Activated CD4-positive, alpha-beta T cell treated with anti-CD3 and anti-CD28 coated beads, Interleukin-2, Interleukin-6, amounts not matched to agents 100 ng/mL and 50 ng/mL, durations not matched to agents 16 hours and 8 hours (primary cell): Measurements from ENCODE around the gene ZNF524.

Experiments used
- DNase-seq: peaks from one replicate; pipeline ENCODE4 v3.0.0-alpha.2; 2020

Gene ZNF524

DNA sequence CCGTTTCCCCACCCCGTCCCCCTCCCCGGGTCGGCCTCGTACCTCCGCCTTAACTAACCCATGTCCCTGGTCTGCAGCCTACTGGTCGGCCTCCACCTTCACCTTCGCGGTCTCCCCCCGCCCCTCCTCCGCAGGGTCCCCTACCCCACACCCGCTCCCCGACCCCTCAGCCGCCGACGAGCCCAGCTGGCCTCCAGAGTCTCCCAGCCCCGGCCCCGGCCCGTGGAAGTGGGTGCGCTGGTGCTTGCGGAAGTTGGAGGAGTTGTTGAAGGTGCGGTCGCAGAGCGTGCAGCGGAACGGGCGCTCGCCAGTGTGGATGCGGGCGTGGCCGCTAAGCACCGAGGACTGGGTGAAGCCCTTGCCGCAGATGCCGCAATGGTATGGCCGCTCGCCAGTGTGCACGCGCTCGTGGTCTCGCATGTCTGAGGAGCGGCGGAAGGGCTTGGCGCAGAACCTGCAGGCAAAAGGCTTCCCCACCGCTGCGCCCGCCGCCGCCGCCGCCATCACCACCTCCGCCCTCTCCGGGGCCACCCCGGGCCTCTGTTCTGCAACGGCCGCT is 21.7 kb downstream of the ZNF524 start:
- no peak for DNase-seq

GRCh38 chr19:55622242-55622969 is 22.3 kb downstream of the ZNF524 start:
- DNase-seq: no peak

DNA sequence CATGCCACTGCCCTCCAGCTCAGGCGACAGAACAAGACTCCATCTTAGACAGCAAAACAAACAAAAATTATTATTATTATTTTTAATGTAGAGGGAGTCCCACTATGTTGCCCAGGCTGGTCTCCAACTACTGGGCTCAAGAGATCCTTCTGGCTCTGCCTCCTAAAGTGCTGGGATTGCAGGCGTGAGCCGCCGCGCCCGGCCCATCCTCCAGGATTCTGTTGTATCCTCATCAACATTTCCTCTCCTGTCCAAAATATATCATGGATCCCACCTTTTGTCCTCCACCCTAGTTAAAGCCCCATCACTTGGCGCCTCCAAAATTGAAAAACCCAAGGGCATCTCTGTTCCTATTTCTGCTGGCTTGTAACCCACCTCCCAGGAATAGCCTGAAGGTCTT is 23.0 kb downstream of the ZNF524 start:
- no peak for DNase-seq

- no peak for DNase-seq
Measured at GRCh38 chr19:55623561-55623960, 23.5 kb downstream of the ZNF524 start.

- peak; percentile 96 for DNase-seq
Measured at GRCh38 chr19:55624109-55625003, 24.3 kb downstream of the ZNF524 start, which contains the start of gene ZNF784. Gene ZNF784, minus strand, starts transcription at chr19:55624566. Its CDS starts 5 bp downstream, at chr19:55624561.

GRCh38 chr19:55625004-55625326 is 24.9 kb downstream of the ZNF524 start:
- DNase-seq: no peak

GRCh38 chr19:55626350-55626749 is 26.3 kb downstream of the ZNF524 start:
- DNase-seq: peak; percentile 91

- DNase-seq: peak; percentile 93
Measured at GRCh38 chr19:55632463-55632834, 32.4 kb downstream of the ZNF524 start.

DNA sequence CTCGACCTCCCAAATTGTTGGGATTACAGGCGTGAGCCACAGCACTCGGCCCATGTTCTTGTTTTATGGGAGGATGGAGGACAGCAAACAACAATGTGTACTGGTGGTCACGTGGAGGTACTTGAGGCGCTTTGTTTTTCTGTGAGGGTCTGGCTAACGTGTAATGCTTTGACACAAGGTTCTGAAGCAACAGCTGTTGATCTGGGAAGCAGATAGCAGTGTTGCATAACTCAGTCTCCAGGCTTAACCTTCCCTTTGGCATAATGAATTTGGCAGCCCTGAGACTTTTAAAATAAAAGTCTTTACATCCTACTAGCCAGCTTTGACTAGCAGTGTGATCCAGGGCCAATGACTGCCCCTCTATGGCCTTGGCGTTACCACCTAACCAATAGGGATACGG is 33.8 kb downstream of the ZNF524 start:
- DNase-seq: no peak

GRCh38 chr19:55635334-55635717 is 35.2 kb downstream of the ZNF524 start:
- no peak for DNase-seq

DNA sequence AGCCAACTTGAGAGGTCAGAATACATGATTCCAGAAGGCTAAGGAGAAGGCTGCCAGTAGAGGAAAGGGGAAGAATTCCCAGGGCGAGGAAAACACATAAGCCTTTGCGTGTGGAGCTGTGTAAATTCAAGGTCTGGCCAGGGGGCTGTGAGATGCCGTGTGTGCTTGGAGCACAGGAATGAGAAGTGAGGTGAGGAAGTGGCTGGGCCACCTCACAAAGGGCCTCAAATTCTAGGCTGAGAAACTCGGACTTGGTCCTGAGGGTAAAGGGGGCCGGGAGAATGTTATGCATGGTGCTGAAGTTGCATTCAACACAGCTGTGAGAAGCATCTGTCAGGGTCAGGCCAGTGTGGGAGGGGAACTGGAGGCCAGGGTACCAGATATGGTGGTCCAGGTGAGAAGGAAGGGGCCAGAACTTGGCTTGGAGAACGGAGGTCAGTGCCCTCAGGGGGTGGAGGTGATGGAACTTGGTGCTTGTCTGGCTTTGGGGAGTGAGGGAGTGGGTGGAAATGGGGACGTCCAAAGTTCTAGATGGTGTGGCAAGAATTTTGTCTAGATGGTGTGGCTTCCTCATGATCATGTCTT is 35.9 kb downstream of the ZNF524 start:
- DNase-seq: no peak

GRCh38 chr19:55636723-55637122 is 36.6 kb downstream of the ZNF524 start:
- DNase-seq: no peak

DNA sequence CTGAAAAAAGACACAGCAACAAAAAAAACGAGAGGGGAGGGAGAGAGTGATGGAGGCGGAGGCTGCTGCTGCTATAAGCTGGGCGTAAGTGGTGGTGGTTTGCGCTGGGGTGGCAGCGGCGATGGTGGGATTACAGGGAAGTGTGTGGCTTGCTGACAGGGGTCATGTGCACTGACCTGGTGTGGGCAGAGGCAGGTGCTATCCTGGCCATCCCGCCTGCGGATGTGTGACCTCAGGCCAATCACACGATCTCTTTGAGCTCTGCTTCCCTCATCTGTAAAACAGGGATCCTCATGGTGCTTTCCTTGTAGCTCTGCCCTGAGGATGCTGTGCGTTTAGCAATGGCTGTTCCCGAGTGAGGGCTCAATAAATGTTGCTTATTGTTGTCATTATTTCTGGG is 37.4 kb downstream of the ZNF524 start:
- no peak for DNase-seq

- DNase-seq: peak; percentile 76
Measured at GRCh38 chr19:55638864-55639359, 38.8 kb downstream of the ZNF524 start.

DNA sequence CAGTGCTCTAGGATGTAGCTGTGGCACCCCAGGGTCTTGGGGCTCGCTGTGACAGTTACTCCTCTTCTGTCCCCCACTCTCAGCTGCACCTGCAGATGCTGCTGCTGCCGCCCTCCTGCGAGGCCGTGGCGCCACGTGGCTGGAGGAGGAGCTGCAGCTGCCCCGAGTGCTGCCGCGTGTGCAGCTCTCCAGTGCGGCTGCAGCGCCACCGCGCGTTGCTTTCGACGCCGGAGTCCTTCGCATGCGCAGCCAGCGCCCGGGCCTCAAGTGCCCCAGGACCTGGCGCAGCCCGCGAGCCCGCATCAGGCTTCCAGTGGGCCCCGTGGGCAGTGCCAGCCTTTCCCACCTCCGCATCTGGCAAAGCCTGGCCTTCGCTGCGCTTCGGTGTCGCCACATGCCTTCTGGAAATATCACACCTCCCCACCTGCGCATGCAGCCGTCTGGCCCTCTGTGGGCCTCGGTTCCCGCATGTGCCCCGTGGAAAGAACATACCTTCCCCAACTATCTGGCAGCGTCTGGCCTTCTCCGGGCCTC is 40.0 kb downstream of the ZNF524 start:
- DNase-seq: peak; percentile 84

GRCh38 chr19:55640577-55641425 is 40.7 kb downstream of the ZNF524 start, which contains the start of gene ZNF580:
Gene ZNF580, plus strand, starts transcription at chr19:55641002. Its CDS starts 1,507 bp downstream, at chr19:55642509.
- peak; percentile 80 for DNase-seq

- DNase-seq: peak; percentile 53
Measured at GRCh38 chr19:55641426-55642152, 41.5 kb downstream of the ZNF524 start.

DNA sequence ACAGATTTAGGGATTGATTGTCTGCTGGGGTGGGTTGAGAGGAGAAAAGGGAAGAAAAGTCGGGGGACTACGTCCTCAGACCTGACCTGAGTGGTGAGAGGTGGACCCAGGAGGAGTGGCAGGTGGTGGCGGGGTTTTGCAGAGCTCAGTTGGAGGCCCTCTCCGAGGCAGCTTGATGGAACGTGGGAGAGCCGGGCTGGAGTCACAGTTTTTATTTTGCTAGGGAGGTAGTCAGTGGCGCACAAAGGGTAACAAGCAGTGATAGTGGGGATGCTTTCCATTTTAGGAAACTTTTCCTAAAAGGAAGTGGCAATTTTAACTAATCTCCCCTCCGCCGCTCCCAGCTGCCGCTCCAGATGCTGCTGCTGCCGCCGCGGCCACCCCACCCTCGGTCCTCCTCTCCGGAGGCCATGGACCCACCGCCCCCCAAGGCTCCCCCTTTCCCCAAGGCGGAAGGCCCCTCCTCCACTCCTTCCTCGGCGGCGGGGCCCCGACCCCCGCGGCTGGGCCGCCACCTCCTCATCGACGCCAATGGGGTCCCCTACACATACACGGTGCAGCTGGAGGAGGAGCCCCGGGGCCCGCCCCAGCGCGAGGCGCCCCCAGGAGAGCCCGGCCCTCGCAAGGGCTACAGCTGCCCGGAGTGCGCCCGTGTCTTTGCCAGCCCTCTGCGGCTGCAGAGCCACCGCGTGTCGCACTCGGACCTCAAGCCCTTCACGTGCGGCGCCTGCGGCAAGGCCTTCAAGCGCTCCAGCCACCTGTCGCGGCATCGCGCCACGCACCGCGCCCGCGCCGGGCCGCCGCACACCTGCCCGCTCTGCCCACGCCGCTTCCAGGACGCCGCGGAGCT is 42.3 kb downstream of the ZNF524 start:
- DNase-seq: peak; percentile 53

DNA sequence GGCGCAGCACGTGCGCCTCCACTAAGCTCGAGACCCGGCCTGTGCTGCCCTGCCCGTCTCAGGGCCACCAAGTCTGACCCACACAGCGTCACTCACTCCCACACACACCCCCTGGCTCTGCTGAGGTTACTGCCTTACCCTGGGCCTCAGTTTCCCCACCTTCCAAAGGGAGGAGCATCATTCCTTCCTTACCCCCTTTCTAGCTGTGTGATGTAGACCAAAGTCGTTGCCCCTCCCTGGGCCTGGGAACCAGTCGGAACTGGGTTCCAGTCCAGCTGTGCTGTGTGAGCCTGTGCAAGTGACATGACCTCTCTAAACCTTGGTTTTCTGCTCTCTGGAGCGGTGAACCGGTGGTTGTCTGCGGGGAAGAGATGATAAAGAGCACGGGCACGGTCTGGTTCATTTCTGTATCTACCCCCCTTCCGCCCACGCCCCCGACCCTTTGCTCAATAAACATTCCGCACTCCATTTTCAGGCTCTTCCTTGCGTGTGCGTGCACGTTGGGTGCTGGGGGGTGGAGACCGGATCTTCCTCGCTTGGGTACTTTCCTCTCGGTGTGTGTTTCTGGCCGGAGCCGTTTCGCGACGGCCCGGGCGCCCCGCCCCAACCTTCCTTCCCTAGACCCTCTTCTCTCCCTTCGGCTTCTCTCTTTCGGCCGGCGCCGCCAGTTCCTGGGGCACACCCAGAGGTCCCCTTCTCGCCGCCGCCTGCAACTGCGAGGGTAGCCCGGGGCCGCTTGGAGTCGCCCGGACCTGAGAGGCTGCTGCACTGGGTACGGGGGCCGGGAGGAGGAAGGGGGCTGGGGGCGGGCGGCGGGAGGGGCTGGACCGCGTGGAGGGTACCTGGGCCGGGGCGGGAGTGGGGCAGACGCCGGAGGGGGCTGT is 43.2 kb downstream of the ZNF524 start, which contains the start of gene ZNF581:
Gene ZNF581 (plus strand): TSS at position 647 of the 884 bp plus-strand sequence. CDS start 923 bp downstream, outside the sequence.
- peak; percentile 89 for DNase-seq
